HG03558 (cell line): Measurements from ENCODE around the gene SPECC1.
"Not testable (repeated sequence)": the region's sequence is repeated elsewhere in the genome, so short reads cannot be mapped to it uniquely, and the experiment has no call there.

ENCODE experiments used
- ATAC-seq: cut with Tn5 transposase; IDR thresholded peaks from one replicate; pipeline ENCODE4 v1.9.1; 2021; ENCODE audit warnings: moderate number of reproducible peaks; ENCODE audit not compliant: unreplicated experiment; ENCODE audit errors: extremely low read depth

Gene SPECC1

DNA sequence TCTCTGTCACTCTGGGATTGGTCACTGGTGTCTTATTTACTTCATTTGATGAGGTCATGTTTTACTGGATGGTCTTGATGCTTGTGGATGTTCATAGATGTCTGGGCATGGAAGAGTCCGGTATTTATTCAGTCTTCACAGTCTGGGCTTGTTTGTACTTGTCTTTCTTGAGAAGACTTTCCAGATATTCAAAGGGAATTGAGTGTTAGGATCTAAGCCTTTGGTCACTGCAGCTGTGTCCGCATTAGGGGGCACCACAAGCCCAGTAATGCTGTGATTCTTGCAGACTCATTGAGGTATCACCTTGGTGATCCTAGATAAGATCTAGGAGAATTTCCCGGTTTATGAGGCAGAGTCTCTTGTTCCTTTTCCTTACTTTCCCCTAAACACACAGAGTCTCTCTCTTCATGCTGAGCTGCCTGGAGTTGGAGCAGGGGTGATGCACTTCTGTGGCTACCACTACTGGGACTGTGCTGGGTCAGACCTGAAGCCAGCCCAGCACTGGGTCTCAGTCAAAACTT is 214.7 kb downstream of the SPECC1 start:
- ATAC-seq: no peak

DNA sequence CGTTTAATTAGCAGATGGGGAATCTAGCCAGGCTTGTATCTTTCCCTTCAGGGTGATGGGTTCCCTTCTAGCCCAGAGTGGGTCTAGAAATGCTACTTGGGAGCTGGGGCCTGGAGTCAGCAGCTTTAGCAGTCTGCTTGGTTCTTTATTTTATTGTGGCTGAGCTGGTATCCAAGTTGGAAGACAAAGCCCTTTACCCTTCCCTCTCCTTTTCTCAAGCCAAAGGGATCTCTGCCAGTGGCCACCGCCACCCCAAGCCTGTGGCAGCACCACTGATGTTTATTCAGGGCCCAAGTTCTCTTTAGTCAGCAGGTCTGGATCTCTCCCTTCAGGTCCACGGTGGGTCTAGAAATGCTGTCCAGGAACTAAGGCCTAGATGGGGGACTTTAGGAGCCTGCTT is 215.2 kb downstream of the SPECC1 start:
- ATAC-seq: no peak

DNA sequence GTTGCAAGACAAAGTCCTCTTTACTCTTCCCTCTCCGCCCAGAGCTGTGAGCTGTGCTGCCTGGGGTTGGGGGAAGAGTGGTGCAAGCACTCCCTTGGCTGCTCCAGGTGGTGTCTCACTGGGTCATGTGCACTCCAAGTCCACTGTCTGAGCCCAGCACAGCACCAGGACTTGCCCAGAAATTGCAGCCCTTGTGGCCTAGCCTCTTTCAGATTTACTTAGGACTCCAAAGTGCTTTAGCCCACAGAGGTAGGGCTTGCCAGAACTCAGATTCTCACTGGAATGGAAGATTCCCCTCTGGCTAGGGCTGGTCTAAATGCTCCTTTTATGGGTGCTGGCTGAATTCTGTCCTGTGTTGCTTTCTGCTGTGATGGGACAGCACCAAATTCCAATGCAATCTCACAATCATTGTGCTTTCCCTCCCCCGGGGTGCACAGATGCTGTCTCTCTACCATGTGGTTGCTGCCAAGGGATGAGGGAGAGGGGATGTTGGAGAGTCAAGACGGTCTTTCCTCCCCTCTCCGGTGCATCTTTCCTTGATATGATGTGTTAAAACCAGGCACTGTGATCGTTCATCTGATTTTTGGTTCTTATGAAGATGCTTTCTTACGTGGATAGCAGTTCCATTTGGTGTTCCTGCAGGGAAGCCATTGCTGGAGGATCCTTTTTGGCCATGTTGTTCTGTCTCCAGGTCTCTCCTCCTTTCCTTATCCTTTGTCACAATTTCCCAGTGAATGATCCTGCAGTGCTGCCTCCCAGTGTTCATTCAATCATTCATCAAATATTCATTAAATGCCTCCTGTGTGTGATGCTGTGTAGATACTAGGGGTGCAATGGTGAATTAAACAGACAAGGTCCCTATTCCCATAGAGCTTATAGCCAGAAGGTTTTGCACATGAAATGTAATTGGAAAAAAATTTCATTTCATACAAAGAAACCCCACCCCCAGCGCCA is 216.3 kb downstream of the SPECC1 start:
- no peak for ATAC-seq

DNA sequence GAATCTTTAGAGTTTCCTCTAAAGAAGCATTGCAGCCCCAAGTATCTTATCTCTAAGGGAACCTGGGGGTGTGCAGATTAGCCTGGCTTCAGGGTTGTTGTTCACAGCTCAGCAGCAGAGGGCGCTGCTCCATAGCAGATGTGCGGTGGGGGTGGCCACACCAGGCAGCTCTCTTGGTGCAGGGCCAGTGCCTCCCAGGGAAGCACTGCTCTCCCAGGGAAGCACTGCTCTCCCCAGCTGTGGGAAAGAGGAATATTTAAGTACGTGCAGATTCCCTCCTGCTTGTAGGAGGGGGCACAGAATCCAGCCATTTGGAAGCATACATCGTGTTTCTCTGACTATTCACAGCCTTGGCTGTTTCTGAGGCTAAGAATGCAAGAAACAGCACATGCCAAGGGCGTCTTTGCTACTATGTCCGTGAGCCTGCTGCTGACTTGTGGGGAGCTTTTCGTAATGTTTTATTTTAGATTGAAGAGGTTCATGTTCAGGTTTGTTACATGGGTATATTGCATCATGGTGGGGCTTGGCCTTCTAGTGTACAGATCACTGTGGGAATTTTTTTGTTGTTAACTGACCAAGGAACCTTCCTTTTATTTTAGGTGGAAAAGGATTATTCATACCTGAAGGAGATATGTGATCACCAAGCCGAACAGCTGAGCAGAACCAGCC is 217.8 kb downstream of the SPECC1 start:
- ATAC-seq: no peak

DNA sequence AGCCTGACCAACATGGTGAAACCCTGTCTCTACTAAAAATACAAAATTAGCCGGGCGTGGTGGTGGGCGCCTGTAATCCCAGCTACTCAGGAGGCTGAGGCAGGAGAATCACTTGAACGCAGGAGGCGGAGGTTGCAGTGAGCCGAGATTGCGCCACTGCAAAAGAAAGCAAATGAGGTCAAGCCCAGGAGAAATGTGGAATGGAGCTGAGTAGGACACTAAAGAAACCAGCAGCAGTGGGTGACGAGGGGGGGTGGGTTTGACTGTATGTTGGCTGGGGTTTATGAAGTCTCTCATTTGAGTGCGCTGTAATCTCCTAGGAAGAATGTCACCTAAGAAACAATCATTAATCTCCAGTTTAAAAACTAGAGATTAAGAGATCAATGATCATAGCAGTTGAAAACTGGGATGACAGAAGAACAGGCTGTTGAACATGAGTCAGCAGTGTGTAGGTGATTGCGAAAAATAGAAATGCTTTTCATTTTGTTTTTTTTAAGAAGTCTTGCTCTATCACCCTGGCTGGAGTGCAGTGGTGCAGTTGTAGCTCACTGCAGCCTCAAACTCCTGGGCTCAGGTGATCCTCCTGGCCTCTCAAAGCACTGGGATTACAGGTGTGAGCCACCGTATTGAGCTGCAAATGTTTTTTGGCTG is 218.7 kb downstream of the SPECC1 start:
- ATAC-seq: not testable (repeated sequence)

DNA sequence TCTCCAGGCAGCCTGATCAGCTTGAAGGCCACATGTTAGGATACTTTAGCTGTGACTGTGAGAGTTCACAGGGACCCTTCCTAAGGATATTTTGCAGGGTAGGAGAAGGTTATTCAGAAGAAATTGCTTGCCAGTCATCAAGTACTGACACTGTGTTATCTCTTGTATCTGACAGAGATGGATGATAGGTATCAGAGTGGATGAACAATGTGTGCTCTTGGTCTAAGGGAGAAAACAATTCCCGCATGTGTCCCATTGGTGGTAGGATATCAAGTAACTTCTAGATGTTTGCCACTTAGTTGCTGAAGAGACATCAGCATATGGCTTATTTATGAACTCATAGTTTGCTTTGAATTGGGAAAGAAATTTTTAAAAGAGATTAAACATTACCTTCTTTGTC is 219.3 kb downstream of the SPECC1 start:
- no peak for ATAC-seq

DNA sequence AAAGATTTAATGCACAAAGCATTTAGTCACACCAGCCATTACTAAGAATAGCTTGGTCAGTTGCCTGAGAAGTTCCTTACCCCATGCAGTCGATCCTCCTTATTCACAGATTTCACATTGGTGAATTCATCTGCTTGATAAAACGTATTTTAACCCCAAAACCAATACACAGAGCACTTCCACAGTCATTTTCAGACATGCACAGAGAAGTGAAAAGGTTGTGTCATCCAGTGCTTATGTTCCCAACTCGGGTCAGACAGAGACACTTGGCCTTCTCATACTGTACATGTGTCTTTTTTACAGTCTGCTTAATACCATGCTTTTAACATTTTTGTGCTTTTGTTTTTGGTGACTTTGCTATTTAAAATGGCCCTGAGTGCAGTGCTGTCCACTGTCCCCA is 219.7 kb downstream of the SPECC1 start:
- ATAC-seq: no peak

DNA sequence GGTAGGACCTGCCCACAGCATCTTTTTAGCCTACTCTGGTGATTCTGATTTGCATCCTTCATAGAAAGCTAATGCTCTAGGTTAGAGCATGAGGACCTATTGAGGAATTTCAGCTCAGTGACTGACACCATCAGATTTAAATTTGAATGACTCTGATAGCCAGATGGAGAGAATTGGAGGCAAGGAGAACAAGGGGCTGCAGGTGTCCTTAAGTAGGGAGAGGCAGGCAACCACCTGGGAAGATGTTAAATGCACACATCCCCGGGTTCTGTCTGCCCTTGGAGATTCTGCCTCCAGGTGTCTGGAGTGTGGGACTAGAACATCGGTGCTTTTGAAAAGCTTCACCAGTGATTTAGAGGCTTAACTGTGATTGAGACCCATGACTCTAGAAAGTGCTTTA is 221.8 kb downstream of the SPECC1 start:
- ATAC-seq: no peak

DNA sequence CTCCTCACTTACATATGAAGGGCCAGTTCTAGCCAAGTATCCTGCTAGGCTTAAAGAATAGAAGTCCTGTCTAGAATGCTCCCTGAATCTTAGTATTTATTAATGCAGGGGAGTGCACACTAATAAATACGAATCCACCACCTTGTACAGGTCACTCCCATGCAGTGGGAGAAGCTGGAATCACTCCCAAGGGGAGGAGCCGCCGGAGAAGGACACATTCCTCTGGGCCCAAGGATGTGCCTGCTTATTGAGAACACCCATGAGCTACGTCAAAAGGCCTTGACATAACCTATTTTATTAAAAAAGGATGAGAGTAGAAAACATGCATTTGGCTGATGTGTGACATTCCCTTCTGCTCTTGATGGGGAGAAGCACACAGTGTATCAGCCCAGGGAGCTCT is 223.5 kb downstream of the SPECC1 start:
- ATAC-seq: no peak

DNA sequence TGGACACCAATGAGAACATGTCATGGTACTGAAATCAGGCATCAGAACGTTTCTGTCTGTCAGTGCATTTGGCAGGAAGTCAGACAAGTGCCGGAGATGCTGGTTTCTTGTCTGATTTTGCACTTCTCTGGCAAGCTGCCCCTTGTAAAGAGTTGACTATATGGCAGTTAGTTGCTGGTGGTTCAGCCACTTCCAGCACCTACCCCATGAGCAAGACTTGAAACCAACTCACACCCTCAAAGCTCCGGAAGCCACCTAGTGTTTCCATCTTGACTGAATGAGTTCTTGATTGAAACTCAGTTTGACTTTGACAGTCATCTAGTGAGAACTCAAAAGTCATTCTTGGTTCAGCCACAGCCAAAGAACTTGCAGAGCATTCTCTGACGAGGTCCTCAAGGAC is 225.1 kb downstream of the SPECC1 start:
- ATAC-seq: no peak

DNA sequence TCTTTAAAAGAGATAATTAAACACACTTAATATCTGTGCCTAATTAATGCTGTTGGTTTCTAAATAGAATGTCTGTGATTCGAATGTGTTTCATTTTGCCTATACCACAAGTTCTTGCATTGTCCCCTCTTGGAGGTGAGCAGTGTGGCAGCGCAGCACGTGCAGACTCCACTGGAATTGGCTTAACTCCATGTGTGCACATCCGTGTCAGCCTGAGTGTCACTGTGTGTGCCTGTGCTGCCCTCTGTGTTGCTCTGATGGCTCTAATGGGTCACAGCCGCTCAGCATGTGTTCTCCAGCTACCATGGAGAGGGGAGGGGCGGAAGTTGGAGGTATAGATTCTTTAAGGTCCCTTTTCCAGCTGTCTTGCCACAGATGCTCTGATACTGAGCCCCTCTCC is 226.6 kb downstream of the SPECC1 start:
- no peak for ATAC-seq

DNA sequence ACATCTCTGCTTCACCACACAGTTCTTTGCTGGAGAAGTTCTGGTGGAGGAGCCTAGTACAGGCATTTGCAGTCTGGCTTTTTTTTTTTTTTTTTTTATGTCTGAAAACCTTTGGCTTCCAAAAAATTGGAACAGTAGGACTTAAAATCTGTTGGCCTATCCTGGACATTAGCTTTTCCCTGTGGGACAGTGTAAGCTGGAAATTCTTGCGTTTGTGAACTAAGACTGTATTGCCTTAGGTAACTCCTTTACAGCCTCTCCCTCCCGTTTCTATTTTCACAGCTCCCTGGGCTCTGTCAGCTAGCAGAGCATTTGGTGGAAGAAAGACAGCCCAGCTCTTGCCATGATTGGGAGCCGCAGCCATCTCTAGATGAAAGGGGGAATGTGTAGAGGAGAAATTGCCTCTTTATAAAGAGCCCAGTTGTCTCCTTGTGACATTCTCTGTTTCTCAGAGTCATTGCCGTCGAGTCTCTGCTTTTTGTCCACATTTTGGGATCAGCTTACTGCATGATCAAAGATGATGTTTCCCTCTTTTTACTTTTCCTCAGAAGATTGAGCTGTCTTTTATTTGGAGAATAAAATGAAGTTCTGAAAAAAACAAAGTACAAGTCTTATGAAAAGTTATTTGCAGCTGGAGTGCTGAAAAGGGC is 227.5 kb downstream of the SPECC1 start:
- ATAC-seq: no peak

DNA sequence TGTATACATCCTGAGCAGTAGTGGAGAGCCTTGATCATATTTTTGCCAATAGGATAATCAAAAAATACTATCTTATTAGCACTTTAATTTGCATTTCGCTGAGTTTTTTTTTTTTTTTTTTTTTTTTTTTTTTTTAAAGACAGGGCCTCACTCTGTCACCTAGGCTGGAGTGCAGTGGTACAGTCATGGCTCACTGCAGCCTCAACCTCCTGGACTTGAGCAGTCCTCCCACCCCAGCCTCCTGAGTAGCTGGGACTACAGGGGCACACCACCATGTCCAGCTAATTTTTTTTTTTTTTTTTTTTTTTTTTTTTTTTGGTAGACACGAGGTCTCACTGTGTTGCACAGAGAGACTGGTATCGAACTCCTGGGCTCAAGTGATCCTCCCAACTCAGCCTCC is 230.6 kb downstream of the SPECC1 start:
- ATAC-seq: not testable (repeated sequence)

DNA sequence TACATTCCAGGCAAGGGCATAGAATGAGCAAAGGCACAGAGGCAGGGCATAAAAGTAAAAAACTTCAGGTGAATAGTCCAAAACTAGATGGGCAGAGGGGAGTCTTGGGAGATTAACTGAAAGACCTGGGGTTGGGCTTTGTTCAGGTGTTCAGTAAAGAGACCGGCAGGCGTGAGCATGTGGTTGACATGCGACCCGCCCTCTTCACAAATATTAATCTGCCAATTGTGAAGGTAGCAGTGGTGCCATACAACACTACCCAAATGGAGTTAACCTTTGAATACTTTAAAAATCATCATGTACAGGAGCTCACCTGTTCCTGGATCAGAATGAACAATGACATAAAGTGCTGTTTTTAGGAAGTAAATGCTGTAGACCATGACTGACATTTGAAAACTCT is 232.7 kb downstream of the SPECC1 start:
- ATAC-seq: no peak

DNA sequence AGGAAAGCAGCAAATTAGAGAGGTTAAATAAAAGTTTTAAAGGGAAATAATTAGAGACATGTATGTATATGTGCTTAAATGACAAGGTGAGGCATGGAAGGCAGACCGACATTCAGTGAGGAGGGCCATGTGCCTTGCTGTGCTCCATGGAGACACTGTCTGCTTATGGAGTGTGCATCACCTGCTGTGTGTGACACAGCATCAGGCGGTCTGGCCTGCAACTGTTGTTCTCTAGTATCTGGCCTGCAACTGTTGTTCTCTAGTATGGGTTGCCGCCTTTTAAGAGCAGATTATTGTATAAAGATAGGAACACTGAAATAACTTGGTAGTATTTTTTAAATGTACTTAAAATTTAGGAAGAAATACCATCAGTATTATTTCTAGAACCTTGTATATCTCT is 233.1 kb downstream of the SPECC1 start:
- no peak for ATAC-seq

DNA sequence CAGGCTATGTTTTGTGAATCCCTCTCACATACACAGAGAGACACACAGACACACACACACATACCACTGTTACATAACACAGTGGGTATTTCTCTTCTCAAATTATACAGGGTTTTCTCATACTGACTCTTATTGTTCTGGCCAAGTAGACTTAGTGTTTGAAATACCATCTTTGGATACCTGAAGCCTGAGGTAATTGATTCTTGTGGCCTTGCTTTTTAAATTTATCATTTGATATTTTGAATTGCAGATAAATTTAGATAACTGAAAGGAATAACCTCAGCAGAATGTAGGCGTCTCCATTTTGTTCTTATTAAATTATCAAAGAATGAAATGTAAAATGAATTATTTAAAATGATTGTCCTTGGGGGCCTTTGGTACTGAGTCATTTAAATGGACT is 234.4 kb downstream of the SPECC1 start:
- no peak for ATAC-seq

DNA sequence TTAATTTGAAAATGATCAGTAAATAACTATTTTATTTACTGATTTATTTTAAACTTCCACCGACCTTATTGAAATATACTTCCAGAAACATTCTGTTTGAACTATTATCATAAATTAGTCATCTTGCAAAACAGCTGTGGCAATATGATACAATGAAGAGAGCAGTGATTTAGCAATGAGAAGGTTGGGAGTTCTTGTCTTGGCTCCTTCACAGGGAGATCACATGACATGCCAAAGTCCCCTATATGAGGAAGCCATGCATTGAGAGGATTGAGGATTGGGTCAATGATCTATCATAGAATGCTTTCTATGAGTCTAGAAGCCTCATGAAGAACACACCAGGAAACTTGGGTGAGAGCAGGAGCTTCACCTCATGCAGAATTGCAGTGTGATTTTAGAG is 235.5 kb downstream of the SPECC1 start:
- ATAC-seq: no peak

DNA sequence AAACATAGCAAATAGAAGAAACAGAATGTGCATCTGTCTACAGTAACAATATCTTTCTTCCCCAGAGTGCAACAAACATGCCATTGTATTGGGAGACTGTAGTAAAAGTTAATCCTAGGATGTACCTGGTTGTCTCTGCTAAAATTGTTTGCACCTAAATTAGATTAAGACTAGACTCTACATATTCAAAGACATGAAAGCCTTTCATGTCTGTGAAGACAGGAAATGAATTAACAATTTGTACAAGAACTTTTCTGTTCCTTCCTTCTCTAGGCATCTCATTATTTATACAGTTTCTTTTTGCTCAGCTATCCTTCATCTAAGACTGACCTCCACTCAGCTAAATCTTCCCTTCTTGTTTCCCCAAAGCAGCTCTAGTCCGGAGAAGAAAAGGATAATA is 237.5 kb downstream of the SPECC1 start:
- ATAC-seq: no peak

DNA sequence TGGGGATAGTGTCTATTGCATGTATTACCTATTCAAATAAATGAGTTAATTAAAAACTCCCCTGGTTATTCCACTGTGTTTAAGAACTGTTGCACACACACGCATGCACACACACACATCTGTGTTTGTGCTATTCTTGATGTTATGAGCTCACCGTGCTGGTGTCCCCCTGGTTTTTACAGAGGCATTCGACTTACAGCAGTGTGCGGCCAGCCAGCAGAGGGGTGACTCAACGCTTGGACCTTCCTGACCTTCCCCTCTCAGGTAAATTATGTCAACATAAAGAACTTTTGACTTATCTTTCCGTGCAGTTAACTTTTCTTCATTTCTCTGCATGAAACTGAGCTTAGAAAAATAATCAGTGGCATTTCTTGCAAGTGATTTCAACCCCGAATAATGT is 244.2 kb downstream of the SPECC1 start:
- ATAC-seq: no peak

DNA sequence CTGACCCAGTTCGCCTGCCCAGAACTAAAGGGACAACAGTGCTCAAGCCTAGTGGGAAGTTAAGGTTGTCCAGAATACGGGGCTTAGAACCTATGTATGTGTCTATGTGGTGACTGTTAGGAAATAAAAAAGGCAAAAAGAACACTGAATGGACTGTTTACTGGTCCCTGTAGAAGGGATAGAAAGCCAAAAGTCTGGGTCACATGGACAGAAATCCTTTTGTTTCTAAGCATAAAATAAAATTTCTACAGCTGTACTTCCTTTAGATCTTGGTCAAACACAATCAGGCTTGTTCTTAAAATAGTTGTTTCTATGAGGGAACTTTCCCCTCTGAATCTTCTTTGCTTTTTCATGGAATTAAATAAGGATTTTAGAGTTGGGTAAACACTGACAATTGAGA is 245.4 kb downstream of the SPECC1 start:
- no peak for ATAC-seq
